Kidney (tissue), 14 donors: Measurements from ENCODE around the gene AGPAT1. TPM values are rescaled to one million over a fixed set of nuclear protein-coding genes. Genes with fewer than 3 reads are reported as not detected.
A peak's percentile ranks its signal among the peaks of the same experiment; 100 is the strongest.

ENCODE experiments used
- DNase-seq, 5 donors: peaks; one replicate each; pipeline ENCODE4 v3.0.0-alpha.2; 2013 to 2020
- FAIRE-seq: peaks from 2 replicates; lab custom pipeline; 2012; peaks lifted over from hg19 to GRCh38; lab: Jason Lieb, UNC
- H3K27ac ChIP-seq, 2 donors: one replicate each; pipeline ENCODE4 v1.7.0; 2013; ENCODE audit warnings: low read depth in 2 of 2, low read length in 2 of 2, inconsistent platforms in 1 of 2
- H3K27me3 ChIP-seq: one replicate; pipeline ENCODE4 v1.7.1; 2013; ENCODE audit warnings: low read length, inconsistent platforms; ENCODE audit not compliant: control insufficient read depth, insufficient read depth
- H3K36me3 ChIP-seq, 3 donors: one replicate each; pipeline versions ENCODE4 v1.7.0 to v1.7.1; 2013; ENCODE audit warnings: low read length in 3 of 3, control low read depth in 1 of 3, inconsistent platforms in 1 of 3; ENCODE audit not compliant: insufficient read depth in 3 of 3, control insufficient read depth in 2 of 3
- H3K4me1 ChIP-seq, 3 donors: one replicate each; pipeline versions ENCODE4 v1.7.0 to v1.7.1; 2013; ENCODE audit warnings: low read length in 3 of 3, inconsistent platforms in 1 of 3, low read depth in 1 of 3; ENCODE audit not compliant: control insufficient read depth in 2 of 3, insufficient read depth in 2 of 3
- H3K4me3 ChIP-seq, 3 donors: one replicate each; pipeline versions ENCODE4 v1.7.0 to v1.8.1; 2013; ENCODE audit warnings: low read length in 3 of 3, control low read depth in 1 of 3, inconsistent platforms in 1 of 3
- H3K9ac ChIP-seq, 3 donors: one replicate each; pipeline versions ENCODE4 v1.7.0 to v1.7.1; 2013; ENCODE audit warnings: low read length in 3 of 3, control low read depth in 1 of 3, inconsistent platforms in 1 of 3
- H3K9me3 ChIP-seq, 3 donors: one replicate each; pipeline versions ENCODE4 v1.7.0 to v1.7.1; 2013; ENCODE audit warnings: low read length in 3 of 3, control low read depth in 1 of 3, inconsistent platforms in 1 of 3; ENCODE audit not compliant: control insufficient read depth in 2 of 3, insufficient read depth in 1 of 3
- intact Hi-C: fragments of 100-400 bp; cut with DNase I; formaldehyde crosslinking; loops from one replicate; pipeline ENCODE4 v1.11.1; 2022
- polyA plus RNA-seq: library from polyadenylated mRNA; stranded (reverse); fragments of 350-450 nt; fragmentation: Illumina TruSeq; extraction: RNeasy Lipid Tissue Mini Kit (QIAGEN cat#74804); gene quantifications from one replicate; pipeline ENCODE4 v1.2.3, GENCODE V29; 2014; ENCODE audit warnings: low read depth, low replicate concordance; ENCODE audit not compliant: insufficient read depth
- total RNA-seq: library from RNA; stranded (reverse); fragmentation: NEBNext Ultra II Directional; extraction: Animal tissue kit (Norgen Biotek cat#: 25700); gene quantifications from one replicate; pipeline ENCODE4 v1.2.1, GENCODE V29; 2021
- TF ChIP-seq, protein P1 (sequence below): IDR thresholded peaks from 3 replicates; pipeline ENCODE4 v1.5.1; 2012; ENCODE audit warnings: mild to moderate bottlenecking, moderate library complexity, borderline replicate concordance; ENCODE audit not compliant: insufficient read depth; ENCODE audit errors: extremely low read depth
- donor health status: control.
- donor health status: control.
- donor health status: control.
- donor health status: control.
- donor health status: control.
- donor health status: DM: yes; HTN: yes; CAD: no.
- donor health status: Normal renal cell carcinoma (clear cell type).

AGPAT1 gene
- total and polyA plus RNA-seq, 2 donors from 2014 or later, result 58.9 to 87.1 TPM

DNA sequence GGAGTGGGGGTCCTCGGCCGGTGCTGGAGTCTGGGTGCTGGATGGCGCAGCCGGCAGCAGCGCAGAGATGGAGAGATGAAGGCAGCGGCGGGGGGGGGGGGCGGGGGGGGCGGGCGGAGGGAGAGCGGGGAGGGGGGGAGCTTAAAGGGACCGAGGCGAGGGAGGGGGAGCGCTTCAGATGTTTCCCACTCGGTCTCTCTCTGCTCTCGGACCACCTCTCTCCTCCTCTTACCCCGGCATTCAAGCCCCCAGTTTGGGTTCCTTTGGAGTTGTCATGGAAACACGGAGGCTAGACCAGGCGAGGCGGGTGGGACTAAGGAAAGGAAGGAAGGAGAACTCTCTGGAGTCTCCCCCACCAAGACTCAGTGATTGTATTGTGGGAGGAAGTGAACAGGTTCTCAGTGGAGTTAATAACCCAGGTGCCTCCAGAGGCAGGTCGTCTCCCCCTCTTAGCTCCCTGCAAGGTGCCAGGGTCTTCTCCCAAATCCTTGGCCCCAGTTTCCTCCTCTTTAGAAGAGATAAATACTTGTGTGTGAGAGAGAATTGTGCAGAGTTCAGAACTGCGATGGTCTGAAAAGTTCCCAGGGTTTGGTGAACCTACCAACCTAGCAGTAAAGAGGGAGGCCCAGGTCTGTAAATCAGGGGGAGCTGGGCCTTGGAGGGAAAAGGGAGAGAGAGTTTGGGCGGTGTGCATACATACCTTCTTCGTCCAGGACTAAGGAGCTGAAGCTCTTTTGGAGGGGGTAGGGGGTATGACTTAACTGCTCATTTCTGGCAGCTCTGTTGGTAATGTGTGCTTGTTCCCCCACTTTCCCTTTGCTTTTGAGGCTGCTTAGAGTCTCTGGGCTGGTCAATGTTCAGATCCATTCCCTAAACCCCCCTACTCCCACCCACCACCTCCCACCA is 23.8 kb downstream of the AGPAT1 start, which contains the start of gene PRRT1:
Gene PRRT1, minus strand, starts transcription at position 77 of the 906 bp plus-strand sequence. CDS start 112 bp downstream, outside the sequence.
- FAIRE-seq, result no peak
- peak within 1 kb of the TSS in 2 of 3 donors; percentile 37 to 82 for H3K9ac ChIP-seq
- DNase-seq, result peak in 3 of 5 donors; percentile 37 to 76 (median 46)

DNA sequence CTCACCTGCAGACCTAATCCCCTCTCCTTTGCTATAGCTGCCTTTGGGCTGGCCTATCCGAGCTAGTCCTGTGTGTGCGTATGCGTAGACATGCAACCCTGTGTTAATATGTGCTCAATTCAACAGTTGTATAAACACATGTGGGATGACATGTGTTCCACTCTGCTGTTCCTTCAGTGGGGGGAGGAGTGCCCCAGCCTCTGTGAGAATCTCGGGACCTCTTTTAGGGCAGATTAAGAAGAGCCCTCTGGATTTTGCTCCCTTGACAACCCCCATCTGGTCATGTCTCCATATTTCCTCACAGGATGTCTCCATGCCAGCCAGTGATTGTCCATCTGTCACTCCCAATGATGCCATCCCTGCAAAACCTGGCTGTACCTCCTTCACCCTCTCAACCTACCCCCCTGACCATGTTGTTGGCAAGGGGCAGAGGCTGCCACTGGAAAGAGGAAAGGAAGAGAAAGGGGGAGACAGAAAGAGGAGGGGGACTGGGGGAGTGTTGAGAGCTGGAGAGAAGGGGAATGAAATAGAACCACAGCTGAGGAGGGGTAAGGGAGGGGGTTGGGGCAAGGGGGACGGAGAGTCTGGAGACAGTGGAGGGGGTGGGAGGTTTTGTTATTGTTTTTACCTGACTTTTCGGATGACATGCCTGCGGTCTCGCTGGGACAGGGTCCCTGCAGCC is 24.6 kb downstream of the AGPAT1 start:
- TF ChIP-seq, protein P1, sequence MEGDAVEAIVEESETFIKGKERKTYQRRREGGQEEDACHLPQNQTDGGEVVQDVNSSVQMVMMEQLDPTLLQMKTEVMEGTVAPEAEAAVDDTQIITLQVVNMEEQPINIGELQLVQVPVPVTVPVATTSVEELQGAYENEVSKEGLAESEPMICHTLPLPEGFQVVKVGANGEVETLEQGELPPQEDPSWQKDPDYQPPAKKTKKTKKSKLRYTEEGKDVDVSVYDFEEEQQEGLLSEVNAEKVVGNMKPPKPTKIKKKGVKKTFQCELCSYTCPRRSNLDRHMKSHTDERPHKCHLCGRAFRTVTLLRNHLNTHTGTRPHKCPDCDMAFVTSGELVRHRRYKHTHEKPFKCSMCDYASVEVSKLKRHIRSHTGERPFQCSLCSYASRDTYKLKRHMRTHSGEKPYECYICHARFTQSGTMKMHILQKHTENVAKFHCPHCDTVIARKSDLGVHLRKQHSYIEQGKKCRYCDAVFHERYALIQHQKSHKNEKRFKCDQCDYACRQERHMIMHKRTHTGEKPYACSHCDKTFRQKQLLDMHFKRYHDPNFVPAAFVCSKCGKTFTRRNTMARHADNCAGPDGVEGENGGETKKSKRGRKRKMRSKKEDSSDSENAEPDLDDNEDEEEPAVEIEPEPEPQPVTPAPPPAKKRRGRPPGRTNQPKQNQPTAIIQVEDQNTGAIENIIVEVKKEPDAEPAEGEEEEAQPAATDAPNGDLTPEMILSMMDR, result no peak
- Histone ChIP-seq H3K27me3 (no peaks in the 10 kb centered on the region), H3K4me3 (peak overlapping the region; percentile 34 to 55 (median 36)), H3K36me3 (peaks cover 0 to 6% (median 3%) of the 10 kb centered on the region in 3 donors), H3K27ac (no peak overlapping the region), H3K9ac (peak overlapping the region in 1 of 3 donors; percentile 1), H3K4me1 (peaks cover 4 to 20% (median 13%) of the 10 kb centered on the region in 3 donors), H3K9me3 (no peaks in the 10 kb centered on the region)
- intact Hi-C loops, result no loop called here
- FAIRE-seq (no peak), DNase-seq (peak in 2 of 5 donors; percentile 52 to 69)

More for the DNA sequence above, 23.8 kb downstream of the AGPAT1 start, which contains the start of gene PRRT1:
- H3K36me3 ChIP-seq, result peaks cover 0 to 13% (median 4%) of the 10 kb centered on the region in 3 donors
- H3K27ac ChIP-seq, result no peak within 1 kb of the TSS
- peaks cover 4 to 20% (median 13%) of the 10 kb centered on the region in 3 donors for H3K4me1 ChIP-seq
- TF ChIP-seq, protein P1, result no peak
- no peaks in the 10 kb centered on the region for H3K27me3 ChIP-seq
- intact Hi-C loops, result no loop called here
- no peaks in the 10 kb centered on the region for H3K9me3 ChIP-seq
- H3K4me3 ChIP-seq, result peak within 1 kb of the TSS; percentile 36 to 99 (median 96)

- TF ChIP-seq, protein P1, result no peak
- DNase-seq (peak in 4 of 5 donors; percentile 18 to 73 (median 30)), FAIRE-seq (no peak)
- no peaks in the 10 kb centered on the region for H3K36me3 ChIP-seq
- peaks cover 4 to 15% (median 13%) of the 10 kb centered on the region in 3 donors for H3K4me1 ChIP-seq
- no peak overlapping the region for H3K4me3 ChIP-seq
- no peaks in the 10 kb centered on the region for H3K9me3 ChIP-seq
- H3K27me3 ChIP-seq, result no peaks in the 10 kb centered on the region
- intact Hi-C loops, result no loop called here
- H3K27ac ChIP-seq, result no peak overlapping the region
- H3K9ac ChIP-seq, result no peak overlapping the region
Measured at GRCh38 chr6:32149932-32150870, 25.7 kb downstream of the AGPAT1 start.
